Smooth muscle cell (in vitro differentiated cells): Measurements from ENCODE around the gene CPNE6. TPM values are rescaled to one million over a fixed set of nuclear protein-coding genes. Genes with fewer than 3 reads are reported as not detected.
"Not testable (repeated sequence)": the region's sequence is repeated elsewhere in the genome, so short reads cannot be mapped to it uniquely, and the experiment has no call there.

ENCODE experiments used
- DNase-seq: peaks from one replicate; lab custom pipeline; 2025; ENCODE audit not compliant: unreplicated experiment; lab: John Stamatoyannopoulos, UW
- H2AFZ ChIP-seq: fragments of 200-600 bp; sonication (generic); 2 replicates; pipeline ENCODE4 v1.6.0; 2016; ENCODE audit warnings: antibody characterized with exemption, low read depth, mild to moderate bottlenecking
- H3F3A ChIP-seq: fragments of 200-600 bp; sonication (generic); 2 replicates; pipeline ENCODE4 v1.6.0; 2017; ENCODE audit warnings: antibody characterized with exemption, low read depth
- H3K27ac ChIP-seq: fragments of 200-600 bp; sonication (generic); 2 replicates; pipeline ENCODE4 v1.5.1; 2016; ENCODE audit warnings: low read depth, mild to moderate bottlenecking
- H3K27me3 ChIP-seq: fragments of 200-600 bp; sonication (generic); 2 replicates; pipeline ENCODE4 v1.6.1; 2016; ENCODE audit warnings: low read depth, mild to moderate bottlenecking
- H3K36me3 ChIP-seq: fragments of 200-600 bp; sonication (generic); 2 replicates; pipeline ENCODE4 v1.5.1; 2016; ENCODE audit warnings: low read depth
- H3K4me1 ChIP-seq: fragments of 200-600 bp; sonication (generic); 2 replicates; pipeline ENCODE4 v1.5.1; 2016; ENCODE audit warnings: low read depth
- H3K4me2 ChIP-seq: fragments of 200-600 bp; sonication (generic); 2 replicates; pipeline ENCODE4 v1.6.0; 2016; ENCODE audit warnings: mild to moderate bottlenecking
- H3K4me3 ChIP-seq: fragments of 200-600 bp; sonication (generic); 2 replicates; pipeline ENCODE4 v1.5.1; 2016; ENCODE audit warnings: mild to moderate bottlenecking
- H3K79me2 ChIP-seq: fragments of 200-600 bp; sonication (generic); 2 replicates; pipeline ENCODE4 v1.6.0; 2016; ENCODE audit warnings: low read depth, mild to moderate bottlenecking
- H3K9ac ChIP-seq: fragments of 200-600 bp; sonication (generic); 2 replicates; pipeline ENCODE4 v1.6.0; 2016; ENCODE audit warnings: low read depth
- H3K9me3 ChIP-seq: fragments of 200-600 bp; sonication (generic); replicated peaks from 2 replicates; pipeline ENCODE4 v1.5.1; 2016; ENCODE audit warnings: low read depth
- H4K20me1 ChIP-seq: fragments of 200-600 bp; sonication (generic); 2 replicates; pipeline ENCODE4 v1.6.0; 2016; ENCODE audit warnings: low read depth
- WGBS: methylation state at CpG from one replicate; pipeline ENCODE4 v1.1.7; 2016; ENCODE audit warnings: low lambda C conversion rate; 5-methylcytosine and 5-hydroxymethylcytosine counted together
- polyA plus RNA-seq: library from polyadenylated mRNA; unstranded; fragments of >200 nt; fragmentation: Nextera tagmentation; extraction: Ambion mirVana; gene quantifications from 2 replicates; pipeline ENCODE4 v1.2.1, GENCODE V29; 2016
- total RNA-seq: library from RNA; depleted of rRNA; stranded (reverse); fragments of >200 nt; gene quantifications from 2 replicates; pipeline ENCODE4 v1.2.3, GENCODE V29; 2014
- TF ChIP-seq, protein P1 (sequence below): fragments of 200-600 bp; sonication (generic); IDR thresholded peaks from 2 replicates; pipeline ENCODE4 v1.5.1; 2017; ENCODE audit warnings: borderline replicate concordance, mild to moderate bottlenecking, antibody characterized with exemption; ENCODE audit not compliant: insufficient read depth, poor library complexity, severe bottlenecking

The CPNE6 gene
- total RNA-seq (not detected in 2 replicates), polyA plus RNA-seq (not detected in 2 replicates)

DNA sequence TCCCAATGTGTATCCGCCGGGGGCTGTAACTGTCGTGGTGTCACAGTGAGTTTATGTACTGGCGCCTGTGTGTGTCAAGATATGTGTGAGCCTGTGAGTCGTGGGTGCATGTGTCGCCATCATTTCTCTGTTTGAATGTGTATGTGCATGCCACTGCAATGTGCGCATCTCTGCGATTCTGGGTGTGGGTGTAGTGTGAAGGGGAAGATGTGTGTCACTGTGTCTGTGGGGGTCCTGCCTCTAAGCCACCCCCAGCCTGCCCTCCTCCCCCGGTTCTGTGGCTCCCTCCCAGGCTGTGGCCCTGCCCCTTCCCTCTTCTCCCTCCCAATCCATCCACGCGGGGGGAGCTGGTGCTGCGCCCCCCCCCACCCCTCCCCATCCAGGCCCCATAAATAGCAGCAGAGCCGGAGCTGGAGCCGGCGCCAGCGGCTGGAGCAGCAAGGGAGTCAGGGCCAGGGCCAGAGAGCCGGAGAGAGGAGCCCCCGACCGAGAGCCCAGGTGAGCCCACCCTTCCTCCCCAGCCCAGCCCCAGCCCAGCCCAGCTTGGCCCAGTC lies at the start of gene CPNE6:
CPNE6 (plus strand) TSS at position 419 of the 554 bp plus-strand sequence. CDS start 1,375 bp downstream, outside the sequence.
- TF ChIP-seq, protein P1, sequence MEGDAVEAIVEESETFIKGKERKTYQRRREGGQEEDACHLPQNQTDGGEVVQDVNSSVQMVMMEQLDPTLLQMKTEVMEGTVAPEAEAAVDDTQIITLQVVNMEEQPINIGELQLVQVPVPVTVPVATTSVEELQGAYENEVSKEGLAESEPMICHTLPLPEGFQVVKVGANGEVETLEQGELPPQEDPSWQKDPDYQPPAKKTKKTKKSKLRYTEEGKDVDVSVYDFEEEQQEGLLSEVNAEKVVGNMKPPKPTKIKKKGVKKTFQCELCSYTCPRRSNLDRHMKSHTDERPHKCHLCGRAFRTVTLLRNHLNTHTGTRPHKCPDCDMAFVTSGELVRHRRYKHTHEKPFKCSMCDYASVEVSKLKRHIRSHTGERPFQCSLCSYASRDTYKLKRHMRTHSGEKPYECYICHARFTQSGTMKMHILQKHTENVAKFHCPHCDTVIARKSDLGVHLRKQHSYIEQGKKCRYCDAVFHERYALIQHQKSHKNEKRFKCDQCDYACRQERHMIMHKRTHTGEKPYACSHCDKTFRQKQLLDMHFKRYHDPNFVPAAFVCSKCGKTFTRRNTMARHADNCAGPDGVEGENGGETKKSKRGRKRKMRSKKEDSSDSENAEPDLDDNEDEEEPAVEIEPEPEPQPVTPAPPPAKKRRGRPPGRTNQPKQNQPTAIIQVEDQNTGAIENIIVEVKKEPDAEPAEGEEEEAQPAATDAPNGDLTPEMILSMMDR: no peak
- Histone ChIP-seq H3K4me3 (no peak within 1 kb of the TSS), H3K4me1 (no peaks in the 10 kb centered on the region), H3K9ac (no peak within 1 kb of the TSS), H3K4me2 (no peak within 1 kb of the TSS), H3K36me3 (no peaks in the 10 kb centered on the region), H4K20me1 (no peaks in the 10 kb centered on the region), H3K79me2 (no peaks in the 10 kb centered on the region), H2AFZ (no peak within 1 kb of the TSS), H3K27me3 (peaks cover 17% of the 10 kb centered on the region), H3K27ac (no peak within 1 kb of the TSS), H3F3A (no peaks in the 10 kb centered on the region), H3K9me3 (no peaks in the 10 kb centered on the region)
- DNase-seq: no peak
- 78% methylated on average over 7 of the region's 19 CpGs for WGBS

DNA sequence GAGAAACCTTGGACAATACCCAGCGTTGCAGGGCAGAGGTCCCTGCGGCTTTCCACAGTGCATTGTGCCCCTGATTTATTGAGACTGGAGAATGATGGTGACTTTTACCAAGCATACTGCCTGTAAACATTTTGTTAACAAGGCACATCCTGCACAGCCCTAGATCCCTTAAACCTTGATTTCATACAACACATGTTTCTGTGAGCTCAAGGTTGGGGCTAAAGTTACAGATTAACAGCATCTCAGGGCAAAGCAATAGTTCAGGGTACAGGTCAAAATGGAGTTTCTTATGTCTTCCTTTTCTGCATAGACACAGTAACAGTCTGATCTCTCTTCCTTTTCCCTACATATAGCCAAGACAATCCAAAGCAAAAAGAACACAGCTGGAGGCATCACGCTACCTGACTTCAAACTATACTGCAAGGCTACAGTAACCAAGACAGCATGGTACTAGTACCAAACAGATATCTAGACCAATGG lies 46.4 kb upstream of the CPNE6 start:
- H3K27me3 ChIP-seq, DNase-seq, H3K27ac ChIP-seq, H3K4me1 ChIP-seq, H3K79me2 ChIP-seq, H3K4me2 ChIP-seq, H3K9me3 ChIP-seq, H3K36me3 ChIP-seq, H4K20me1 ChIP-seq, H2AFZ ChIP-seq, H3K9ac ChIP-seq, H3F3A ChIP-seq, H3K4me3 ChIP-seq: not testable (repeated sequence)
- 87% methylated on average over 3 of the region's 3 CpGs for WGBS

DNA sequence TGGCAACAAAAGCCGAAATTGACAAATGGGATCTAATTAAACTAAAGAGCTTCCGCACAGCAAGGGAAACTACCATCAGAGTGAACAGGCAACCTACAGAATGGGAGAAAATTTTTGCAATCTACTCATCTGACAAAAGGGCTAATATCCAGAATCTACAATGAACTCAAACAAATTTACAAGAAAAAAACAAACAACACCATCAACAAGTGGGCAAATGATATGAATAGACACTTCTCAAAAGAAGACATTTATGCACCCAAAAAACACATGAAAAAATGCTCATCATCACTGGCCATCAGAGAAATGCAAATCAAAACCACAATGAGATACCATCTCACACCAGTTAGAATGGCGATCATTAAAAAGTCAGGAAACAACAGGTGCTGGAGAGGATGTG lies 41.7 kb upstream of the CPNE6 start:
- not testable (repeated sequence) for H3K4me1 ChIP-seq, H3F3A ChIP-seq, H4K20me1 ChIP-seq, H3K4me2 ChIP-seq, DNase-seq, H3K27ac ChIP-seq, H3K27me3 ChIP-seq, H3K79me2 ChIP-seq, H3K4me3 ChIP-seq, H2AFZ ChIP-seq, H3K9ac ChIP-seq, H3K36me3 ChIP-seq, H3K9me3 ChIP-seq
- WGBS: 86% methylated on average over 2 of the region's 3 CpGs

DNA sequence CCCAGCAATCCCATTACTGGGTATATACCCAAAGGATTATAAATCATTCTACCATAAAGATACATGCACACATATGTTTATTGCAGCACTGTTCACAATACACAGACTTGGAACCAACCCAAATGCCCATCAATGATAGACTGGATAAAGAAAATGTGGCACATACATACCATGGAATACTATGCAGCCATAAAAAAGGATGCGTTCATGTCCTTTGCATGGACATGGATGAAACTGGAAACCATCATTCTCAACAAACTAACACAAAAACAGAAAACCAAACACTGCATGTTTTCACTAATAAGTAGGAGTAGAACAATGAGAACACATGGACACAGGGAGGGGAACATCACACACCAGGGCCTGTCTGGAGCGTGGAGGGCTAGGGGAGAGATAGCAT lies 40.0 kb upstream of the CPNE6 start:
- H3K27me3 ChIP-seq, H3K79me2 ChIP-seq, H3K27ac ChIP-seq, H3K4me2 ChIP-seq, DNase-seq, H3K9ac ChIP-seq, H3K36me3 ChIP-seq, H4K20me1 ChIP-seq, H3K9me3 ChIP-seq, H3K4me3 ChIP-seq, H3K4me1 ChIP-seq, H2AFZ ChIP-seq, H3F3A ChIP-seq: not testable (repeated sequence)
- WGBS: 88% methylated on average over 2 of the region's 2 CpGs

DNA sequence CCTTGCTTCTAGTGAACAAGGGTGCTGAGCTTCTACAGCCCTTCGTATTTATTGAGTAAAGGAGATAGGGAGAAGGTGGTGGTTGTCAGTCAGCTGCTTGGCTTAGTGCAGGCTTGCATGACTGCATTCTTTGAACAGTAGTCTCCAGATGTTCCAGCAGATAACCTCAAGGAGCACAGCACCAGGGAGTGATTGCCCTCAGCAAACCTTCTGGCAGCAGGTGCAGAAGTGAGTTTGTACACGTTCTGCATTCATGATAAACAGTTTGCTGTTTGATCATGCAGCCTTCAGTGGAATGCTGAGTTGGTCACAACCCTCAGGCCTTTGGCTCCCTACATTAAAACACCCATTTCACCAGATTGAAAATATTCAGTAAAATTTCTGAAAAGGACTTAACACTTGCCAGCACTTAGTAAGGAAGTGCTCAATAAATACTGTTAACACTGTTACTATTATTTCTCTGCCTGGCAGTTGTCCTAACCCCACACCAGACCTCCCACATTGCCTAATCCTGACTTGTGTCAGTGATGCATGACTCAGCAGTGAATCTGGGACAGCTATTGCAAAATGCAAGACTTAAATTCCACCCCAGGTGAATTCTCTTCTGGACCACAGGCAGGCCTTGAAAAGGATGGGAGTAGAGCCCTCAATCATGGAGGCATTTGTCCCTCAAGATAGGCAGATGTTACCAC lies 38.5 kb upstream of the CPNE6 start:
- Histone ChIP-seq H3K9ac (no peak overlapping the region), H3K79me2 (no peaks in the 10 kb centered on the region), H3K27ac (no peak overlapping the region), H3K9me3 (no peaks in the 10 kb centered on the region), H2AFZ (no peak overlapping the region), H3K4me1 (no peaks in the 10 kb centered on the region), H3K27me3 (no peaks in the 10 kb centered on the region), H3K4me2 (no peak overlapping the region), H4K20me1 (no peaks in the 10 kb centered on the region), H3K36me3 (no peaks in the 10 kb centered on the region), H3K4me3 (no peak overlapping the region), H3F3A (no peaks in the 10 kb centered on the region)
- TF ChIP-seq, protein P1: no peak
- no peak for DNase-seq
- WGBS: 89% methylated on average over 2 of the region's 2 CpGs

DNA sequence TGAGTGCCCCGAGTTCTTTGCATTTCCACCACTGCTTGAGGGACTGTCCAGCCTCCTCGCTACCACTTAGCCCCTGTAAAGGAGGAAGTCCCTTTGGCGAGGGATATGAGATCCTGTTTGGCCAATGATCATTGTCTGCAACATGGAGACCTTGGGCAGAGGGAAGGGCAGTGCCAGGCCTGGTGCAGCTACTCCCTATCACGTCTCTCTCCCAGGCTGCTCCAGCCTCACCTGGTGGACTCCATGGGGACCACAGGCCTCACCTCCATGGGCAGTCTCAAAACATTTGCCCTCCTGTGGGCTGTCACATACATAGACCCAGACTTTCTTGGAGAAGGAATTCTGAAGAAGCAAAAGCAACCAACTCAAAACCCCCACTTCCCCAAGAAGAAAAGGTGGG lies 35.6 kb upstream of the CPNE6 start:
- H3K36me3 ChIP-seq, H3F3A ChIP-seq, DNase-seq, H3K27ac ChIP-seq, H3K9me3 ChIP-seq, H3K27me3 ChIP-seq, H3K79me2 ChIP-seq, H3K9ac ChIP-seq, H3K4me1 ChIP-seq, H4K20me1 ChIP-seq: not testable (repeated sequence)
- H3K4me3 ChIP-seq: peak overlapping the region; percentile 84
- WGBS: 68% methylated on average over 4 of the region's 4 CpGs
- H2AFZ ChIP-seq: peak overlapping the region; percentile 98
- H3K4me2 ChIP-seq: peak overlapping the region; percentile 97
